Muscle layer of colon (tissue), 2 donors: ENCODE results near the gene ARHGEF10L.

Experiments
- H3K27ac ChIP-seq: one replicate; pipeline ENCODE4 v1.7.0; 2013; ENCODE audit warnings: low read depth, mild to moderate bottlenecking, low read length, moderate library complexity
- H3K27me3 ChIP-seq, 2 donors: one replicate each; pipeline ENCODE4 v1.7.0; 2013; ENCODE audit warnings: low read length in 2 of 2, mild to moderate bottlenecking in 2 of 2; ENCODE audit not compliant: insufficient read depth in 2 of 2, control insufficient read depth in 1 of 2
- H3K36me3 ChIP-seq: one replicate; pipeline ENCODE4 v1.7.0; 2013; ENCODE audit warnings: mild to moderate bottlenecking, low read length; ENCODE audit not compliant: insufficient read depth
- H3K4me1 ChIP-seq: one replicate; pipeline ENCODE4 v1.7.0; 2013; ENCODE audit warnings: mild to moderate bottlenecking, low read length; ENCODE audit not compliant: insufficient read depth
- H3K4me3 ChIP-seq, 2 donors: one replicate each; pipeline ENCODE4 v1.7.0; 2013; ENCODE audit warnings: low read length in 2 of 2, low read depth in 1 of 2, mild to moderate bottlenecking in 1 of 2, moderate library complexity in 1 of 2
- H3K9ac ChIP-seq: one replicate; pipeline ENCODE4 v1.7.0; 2013; ENCODE audit warnings: low read length
- H3K9me3 ChIP-seq: one replicate; pipeline ENCODE4 v1.7.0; 2013; ENCODE audit warnings: mild to moderate bottlenecking, low read length
- donor health status: abdominal sarcoma.
- donor health status: Adenocarcinoma of cecum.

Gene ARHGEF10L

GRCh38 chr1:17683598-17683997, 144.1 kb downstream of the ARHGEF10L start:
- H3K27ac ChIP-seq = no peak overlapping the region
- H3K27me3 ChIP-seq = no peaks in the 10 kb centered on the region
- peaks cover 23% of the 10 kb centered on the region for H3K36me3 ChIP-seq

GRCh38 chr1:17684810-17685209, 145.3 kb downstream of the ARHGEF10L start:
- Histone ChIP-seq H3K4me3 (no peak overlapping the region), H3K9me3 (no peaks in the 10 kb centered on the region), H3K9ac (no peak overlapping the region), H3K4me1 (peaks cover 4% of the 10 kb centered on the region), H3K27ac (no peak overlapping the region), H3K27me3 (no peaks in the 10 kb centered on the region), H3K36me3 (peaks cover 29% of the 10 kb centered on the region)

More at GRCh38 chr1:17683598-17683997, 144.1 kb downstream of the ARHGEF10L start:
- Histone ChIP-seq H3K9me3 (no peaks in the 10 kb centered on the region), H3K4me3 (no peak overlapping the region), H3K4me1 (peaks cover 4% of the 10 kb centered on the region), H3K9ac (no peak overlapping the region)

GRCh38 chr1:17686258-17686657, 146.8 kb downstream of the ARHGEF10L start:
- no peaks in the 10 kb centered on the region for H3K9me3 ChIP-seq
- H3K9ac ChIP-seq = no peak overlapping the region
- H3K27ac ChIP-seq = no peak overlapping the region
- H3K4me3 ChIP-seq = no peak overlapping the region
- H3K36me3 ChIP-seq = peaks cover 43% of the 10 kb centered on the region
- peaks cover 4% of the 10 kb centered on the region for H3K4me1 ChIP-seq
- no peaks in the 10 kb centered on the region for H3K27me3 ChIP-seq

GRCh38 chr1:17687145-17687544, 147.6 kb downstream of the ARHGEF10L start:
- Histone ChIP-seq H3K9ac (no peak overlapping the region), H3K4me3 (no peak overlapping the region), H3K9me3 (no peaks in the 10 kb centered on the region), H3K27me3 (no peaks in the 10 kb centered on the region), H3K27ac (no peak overlapping the region), H3K36me3 (peaks cover 39% of the 10 kb centered on the region), H3K4me1 (peaks cover 4% of the 10 kb centered on the region)

GRCh38 chr1:17688217-17688810, 148.8 kb downstream of the ARHGEF10L start:
- Histone ChIP-seq H3K4me3 (no peak overlapping the region), H3K9ac (no peak overlapping the region), H3K9me3 (no peaks in the 10 kb centered on the region), H3K27me3 (no peaks in the 10 kb centered on the region), H3K36me3 (peaks cover 47% of the 10 kb centered on the region), H3K27ac (no peak overlapping the region), H3K4me1 (peaks cover 4% of the 10 kb centered on the region)

- Histone ChIP-seq H3K9me3 (no peaks in the 10 kb centered on the region), H3K4me1 (peaks cover 4% of the 10 kb centered on the region), H3K27me3 (no peaks in the 10 kb centered on the region), H3K27ac (no peak overlapping the region), H3K4me3 (no peak overlapping the region), H3K9ac (no peak overlapping the region), H3K36me3 (peaks cover 51% of the 10 kb centered on the region)
Observed at GRCh38 chr1:17689011-17689410, 149.5 kb downstream of the ARHGEF10L start.

- Histone ChIP-seq H3K27ac (no peak overlapping the region), H3K36me3 (peaks cover 61% of the 10 kb centered on the region), H3K9ac (no peak overlapping the region), H3K9me3 (no peaks in the 10 kb centered on the region), H3K4me3 (no peak overlapping the region), H3K4me1 (peaks cover 4% of the 10 kb centered on the region), H3K27me3 (no peaks in the 10 kb centered on the region)
Observed at GRCh38 chr1:17690906-17691634, 151.6 kb downstream of the ARHGEF10L start.

- Histone ChIP-seq H3K27ac (no peak overlapping the region), H3K9me3 (no peaks in the 10 kb centered on the region), H3K27me3 (no peaks in the 10 kb centered on the region), H3K36me3 (peaks cover 59% of the 10 kb centered on the region), H3K4me1 (peaks cover 6% of the 10 kb centered on the region), H3K4me3 (no peak overlapping the region), H3K9ac (no peak overlapping the region)
Observed at GRCh38 chr1:17692645-17693044, 153.1 kb downstream of the ARHGEF10L start.

- Histone ChIP-seq H3K27ac (no peak overlapping the region), H3K4me1 (peaks cover 6% of the 10 kb centered on the region), H3K4me3 (no peak overlapping the region), H3K9ac (no peak overlapping the region), H3K27me3 (no peaks in the 10 kb centered on the region), H3K36me3 (peaks cover 29% of the 10 kb centered on the region), H3K9me3 (no peaks in the 10 kb centered on the region)
Observed at GRCh38 chr1:17696417-17697301, 157.2 kb downstream of the ARHGEF10L start.

GRCh38 chr1:17697458-17697857, 158.0 kb downstream of the ARHGEF10L start:
- no peaks in the 10 kb centered on the region for H3K9me3 ChIP-seq
- peaks cover 29% of the 10 kb centered on the region for H3K36me3 ChIP-seq
- no peak overlapping the region for H3K9ac ChIP-seq
- H3K4me3 ChIP-seq = no peak overlapping the region
- H3K27ac ChIP-seq = no peak overlapping the region
- peaks cover 6% of the 10 kb centered on the region for H3K4me1 ChIP-seq
- H3K27me3 ChIP-seq = no peaks in the 10 kb centered on the region

- H3K27ac ChIP-seq = no peak overlapping the region
- H3K9me3 ChIP-seq = no peaks in the 10 kb centered on the region
- H3K4me1 ChIP-seq = peaks cover 6% of the 10 kb centered on the region
- no peak overlapping the region for H3K4me3 ChIP-seq
- no peaks in the 10 kb centered on the region for H3K27me3 ChIP-seq
- no peak overlapping the region for H3K9ac ChIP-seq
- H3K36me3 ChIP-seq = peaks cover 16% of the 10 kb centered on the region
Observed at GRCh38 chr1:17699581-17699980, 160.1 kb downstream of the ARHGEF10L start.
